NCI-H526 treated with DMSO at 0.1 percent for 48 hours (cell line): ENCODE data around the gene MGLL.
A peak's percentile ranks its signal among the peaks of the same experiment; 100 is the strongest.

Experiments used
- DNase-seq: peaks from one replicate; lab custom pipeline; 2025; lab: John Stamatoyannopoulos, UW

The MGLL gene

DNA sequence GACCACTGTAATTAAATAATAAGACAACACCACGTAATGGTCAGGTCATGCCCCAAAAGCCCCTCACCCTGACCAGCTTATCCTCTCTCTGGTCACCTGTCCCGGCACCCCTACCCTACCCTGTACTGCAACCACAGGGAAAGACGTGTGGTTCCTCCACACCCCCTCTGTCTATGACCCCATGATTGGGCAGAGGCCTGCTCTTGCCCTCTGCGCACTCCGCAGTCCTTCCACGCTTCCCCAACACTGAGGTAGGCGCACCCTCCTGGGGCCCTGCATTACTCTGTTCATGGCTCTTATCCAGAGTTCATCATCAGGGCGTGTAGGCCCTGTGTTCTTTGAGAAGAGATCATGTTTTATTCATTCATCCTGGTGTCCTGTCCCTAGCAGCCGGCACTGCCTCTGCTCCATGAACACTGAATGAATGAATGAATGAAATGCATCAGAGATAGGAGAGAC is 33.8 kb downstream of the MGLL start:
- no peak for DNase-seq

DNA sequence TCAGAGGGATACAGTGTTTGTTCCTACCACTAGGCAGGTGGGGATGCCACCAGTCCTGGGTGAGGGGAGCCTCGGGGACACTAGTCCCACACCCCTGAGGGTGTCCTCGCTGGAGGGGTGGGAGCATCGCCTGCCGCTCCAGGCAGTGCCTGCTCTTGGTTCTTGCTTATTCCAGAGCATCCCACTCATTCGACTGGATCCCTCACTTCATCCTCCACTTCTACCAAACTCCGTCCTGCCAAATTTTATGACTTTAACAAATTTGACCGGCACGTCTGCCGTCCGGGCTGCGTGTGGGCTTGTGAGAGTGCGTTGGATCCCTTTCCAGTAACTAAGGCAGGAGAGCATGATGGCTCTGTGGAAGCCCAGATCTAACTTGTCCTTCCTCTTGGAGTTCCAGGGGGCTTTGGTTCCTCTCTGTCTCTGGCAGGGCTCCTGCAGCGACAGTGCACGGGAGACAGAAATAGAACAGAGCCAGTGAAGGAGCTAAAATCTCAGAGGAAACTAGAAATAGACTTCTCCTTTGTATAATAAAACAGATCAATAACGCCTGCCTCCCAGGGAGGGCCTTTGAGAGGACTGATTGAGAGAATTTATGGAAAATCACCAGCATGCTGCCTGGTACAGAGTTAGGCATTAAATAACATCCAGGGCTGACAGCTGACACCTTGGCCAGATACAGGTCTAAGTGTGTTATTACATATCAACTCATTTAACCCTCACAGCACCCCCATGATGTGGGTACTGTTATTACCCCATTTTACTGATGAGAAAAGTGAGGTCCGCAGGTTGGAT is 34.5 kb downstream of the MGLL start:
- DNase-seq = no peak

- DNase-seq = no peak
Observed at GRCh38 chr3:127787071-127787490, 35.2 kb downstream of the MGLL start.

GRCh38 chr3:127786353-127787070 is 35.8 kb downstream of the MGLL start:
- no peak for DNase-seq

GRCh38 chr3:127785711-127786265 is 36.5 kb downstream of the MGLL start:
- DNase-seq = no peak

- DNase-seq = no peak
Observed at GRCh38 chr3:127784865-127785710, 37.2 kb downstream of the MGLL start.

GRCh38 chr3:127784283-127784682 is 38.0 kb downstream of the MGLL start:
- DNase-seq = no peak

DNA sequence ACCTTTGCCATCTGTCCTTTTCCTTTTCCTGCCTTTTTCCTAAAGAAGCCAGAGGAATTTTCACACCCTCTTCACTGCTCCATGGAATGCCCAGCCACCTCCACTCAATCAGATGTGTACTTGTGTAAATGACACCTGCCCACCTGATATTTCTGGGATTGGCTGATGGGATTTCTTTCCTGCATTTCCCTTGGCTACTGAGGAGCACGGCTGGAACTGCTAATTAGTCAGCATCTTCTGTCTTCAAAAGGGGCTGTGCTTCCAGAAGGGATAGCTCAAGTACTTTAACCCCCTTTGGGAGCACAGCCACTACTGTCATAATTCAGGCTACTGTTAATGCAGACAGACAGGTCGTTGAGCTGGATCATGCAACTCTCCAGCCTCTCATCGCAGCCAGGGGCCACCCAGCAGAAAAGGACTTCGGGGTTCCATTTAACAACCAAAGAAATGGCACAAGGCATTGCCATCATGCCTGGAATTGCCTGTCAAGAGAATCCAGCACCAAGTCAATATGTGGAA is 38.6 kb downstream of the MGLL start:
- no peak for DNase-seq

DNA sequence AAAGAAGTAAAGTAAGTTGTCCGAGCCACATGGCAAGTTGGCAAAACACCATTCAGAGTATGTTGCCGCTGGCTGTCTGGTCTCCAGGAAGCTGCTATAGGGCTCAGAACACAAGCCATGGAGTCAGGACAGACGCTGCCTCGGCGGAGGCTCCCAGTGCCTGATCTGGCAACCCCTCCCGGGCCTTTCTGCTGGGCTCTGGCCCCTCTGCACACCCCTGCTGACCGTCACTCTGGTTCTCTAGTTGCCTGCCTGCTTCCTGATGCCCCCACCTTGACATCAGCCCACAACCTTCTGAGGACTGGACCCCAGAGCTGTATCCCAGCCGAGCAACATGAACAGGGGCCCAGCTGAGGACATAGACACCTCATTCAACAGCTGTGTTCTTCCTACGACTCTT is 39.1 kb downstream of the MGLL start:
- DNase-seq = no peak

DNA sequence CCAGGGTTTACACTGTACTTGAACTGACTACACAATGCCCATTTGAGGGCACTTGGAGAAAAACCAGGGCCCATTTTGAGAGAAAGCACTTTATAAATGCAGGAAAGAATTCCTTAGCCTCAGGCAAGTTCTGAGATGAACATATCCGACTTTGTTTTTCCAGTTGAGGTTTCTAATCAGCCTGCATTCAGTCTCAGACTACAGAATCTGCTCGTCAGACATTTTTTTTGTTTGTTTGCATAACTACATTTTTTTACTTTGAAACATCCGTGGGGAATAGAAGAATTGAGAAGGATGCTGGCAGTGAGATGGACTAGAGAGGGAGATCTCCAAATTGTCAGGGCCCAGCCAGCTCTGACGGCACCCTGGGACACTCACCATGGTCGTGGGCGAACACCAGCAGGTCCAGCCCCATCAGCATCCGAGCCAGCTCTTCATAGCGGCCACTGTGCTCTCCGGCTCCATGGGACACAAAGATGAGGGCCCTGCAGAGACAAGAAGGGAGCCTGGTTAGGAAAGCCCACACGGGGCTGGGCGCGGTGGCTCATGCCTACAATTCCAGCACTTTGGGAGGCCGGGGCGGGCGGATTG is 40.8 kb downstream of the MGLL start:
- DNase-seq = no peak

GRCh38 chr3:127780536-127781400 is 41.5 kb downstream of the MGLL start:
- DNase-seq = no peak

- no peak for DNase-seq
Observed at GRCh38 chr3:127779747-127780146, 42.6 kb downstream of the MGLL start.

DNA sequence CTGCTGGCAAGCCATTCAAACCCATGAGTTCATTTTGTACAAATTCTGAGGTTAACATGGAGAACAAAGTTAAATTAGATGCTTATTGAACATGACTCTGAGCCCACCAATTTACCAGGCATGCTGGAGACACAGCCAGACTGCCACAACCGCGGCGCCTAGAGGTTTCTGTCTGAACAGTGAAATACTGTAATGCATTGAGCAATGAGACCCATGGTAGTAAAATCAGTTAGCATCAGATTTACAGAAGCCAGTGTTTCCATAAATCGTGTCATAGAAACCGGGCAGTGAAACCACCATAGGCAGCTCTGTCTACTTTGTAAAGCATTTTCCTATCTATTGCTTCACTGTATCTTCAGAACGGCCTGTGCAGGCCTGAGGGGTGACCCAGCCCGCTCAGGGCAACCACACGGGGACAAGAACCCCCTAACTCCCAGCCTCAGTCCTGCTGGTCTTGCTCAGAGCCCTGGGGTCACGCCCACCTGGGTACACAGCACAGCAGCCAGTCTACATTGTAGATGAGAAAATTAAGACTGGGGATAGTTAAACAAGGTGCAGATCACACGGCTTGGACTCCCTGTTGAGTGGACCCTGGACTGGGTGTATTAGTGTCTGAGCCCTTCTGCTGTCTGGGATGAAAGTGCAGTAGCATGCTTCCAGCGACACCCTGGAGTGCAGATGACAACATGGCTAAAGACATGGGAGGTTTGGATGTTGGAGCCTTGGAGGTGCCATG is 44.2 kb downstream of the MGLL start:
- no peak for DNase-seq

GRCh38 chr3:127777332-127777731 is 45.0 kb downstream of the MGLL start:
- no peak for DNase-seq

GRCh38 chr3:127776347-127776746 is 46.0 kb downstream of the MGLL start:
- no peak for DNase-seq

GRCh38 chr3:127775398-127776109 is 46.8 kb downstream of the MGLL start:
- peak; percentile 81 for DNase-seq

DNA sequence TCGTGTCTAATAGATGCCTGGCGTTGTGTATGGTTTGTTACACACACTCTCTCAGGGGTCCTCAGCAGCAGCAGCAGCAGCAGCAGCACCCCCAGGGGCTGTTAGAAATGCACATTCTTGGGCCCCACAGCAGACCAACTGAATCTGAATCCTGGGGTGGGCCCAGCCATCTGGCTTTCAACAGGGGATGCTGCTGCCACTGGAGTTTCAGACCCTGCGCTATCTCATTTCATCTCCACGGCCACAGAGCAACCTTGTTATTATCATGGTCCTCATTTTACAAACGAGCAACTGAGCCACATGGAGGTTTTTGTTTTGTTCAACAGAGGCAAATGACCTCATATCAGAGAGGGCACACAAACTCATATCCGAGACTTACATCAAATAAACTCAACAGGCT is 47.7 kb downstream of the MGLL start:
- no peak for DNase-seq

- no peak for DNase-seq
Observed at GRCh38 chr3:127773752-127774395, 48.4 kb downstream of the MGLL start.
